ENCODE data around the gene SCAMP3.
"Not testable (repeated sequence)": the region's sequence is repeated elsewhere in the genome, so short reads cannot be mapped to it uniquely, and the experiment has no call there.

SCAMP3 gene

GRCh38 chr1:155254714-155255242, 7.4 kb downstream of the SCAMP3 start:
- Mint-ChIP-seq H3K36me3 (peaks cover 12% of the 10 kb centered on the region), H3K27ac (no peak overlapping the region), H3K4me3 (peak overlapping the region; percentile 90), H3K4me1 (peaks cover 35% of the 10 kb centered on the region), H3K9me3 (no peaks in the 10 kb centered on the region), H3K27me3 (no peaks in the 10 kb centered on the region)
- DNase-seq (ENCODE audit: low spot score in 2 of 2), result no peak
- ATAC-seq (ENCODE audit: low read depth), result no peak

GRCh38 chr1:155254228-155254713, 7.9 kb downstream of the SCAMP3 start:
- Mint-ChIP-seq H3K4me3 (peak overlapping the region; percentile 84), H3K27ac (peak overlapping the region; percentile 81), H3K27me3 (no peaks in the 10 kb centered on the region), H3K9me3 (no peaks in the 10 kb centered on the region), H3K4me1 (peaks cover 35% of the 10 kb centered on the region), H3K36me3 (peaks cover 12% of the 10 kb centered on the region)
- ATAC-seq (ENCODE audit: low read depth) (no peak), DNase-seq (ENCODE audit: low spot score in 2 of 2) (no peak)

GRCh38 chr1:155253797-155254196, 8.4 kb downstream of the SCAMP3 start:
- DNase-seq (ENCODE audit: low spot score in 2 of 2) (no peak), ATAC-seq (ENCODE audit: low read depth) (no peak)
- Mint-ChIP-seq H3K36me3 (peaks cover 12% of the 10 kb centered on the region), H3K9me3 (no peaks in the 10 kb centered on the region), H3K4me1 (peaks cover 35% of the 10 kb centered on the region), H3K27me3 (no peaks in the 10 kb centered on the region), H3K27ac (peak overlapping the region; percentile 81), H3K4me3 (peak overlapping the region; percentile 84)

- peak overlapping the region; percentile 81 for H3K27ac Mint-ChIP-seq
These were observed 9.0 kb downstream of the SCAMP3 start for GRCh38 chr1:155253208-155253607.

GRCh38 chr1:155251566-155251965, 10.6 kb downstream of the SCAMP3 start:
- ATAC-seq (ENCODE audit: low read depth) (no peak), DNase-seq (ENCODE audit: low spot score in 2 of 2) (no peak)
- Mint-ChIP-seq H3K4me1 (peaks cover 29% of the 10 kb centered on the region), H3K9me3 (no peaks in the 10 kb centered on the region), H3K4me3 (no peak overlapping the region), H3K36me3 (no peaks in the 10 kb centered on the region), H3K27me3 (no peaks in the 10 kb centered on the region), H3K27ac (no peak overlapping the region)

More at GRCh38 chr1:155253208-155253607, 9.0 kb downstream of the SCAMP3 start:
- Mint-ChIP-seq H3K4me1 (peaks cover 35% of the 10 kb centered on the region), H3K36me3 (peaks cover 9% of the 10 kb centered on the region), H3K4me3 (peak overlapping the region; percentile 84), H3K27me3 (no peaks in the 10 kb centered on the region), H3K9me3 (no peaks in the 10 kb centered on the region)
- DNase-seq (ENCODE audit: low spot score in 2 of 2), result no peak
- no peak for ATAC-seq (ENCODE audit: low read depth)

- peak overlapping the region; percentile 61 for H3K4me3 Mint-ChIP-seq
- DNase-seq (ENCODE audit: low spot score in 2 of 2) (peak; percentile 98), ATAC-seq (ENCODE audit: low read depth) (peak; percentile 94)
- no peaks in the 10 kb centered on the region for H3K27me3 Mint-ChIP-seq
- no peak overlapping the region for H3K27ac Mint-ChIP-seq
- peaks cover 28% of the 10 kb centered on the region for H3K4me1 Mint-ChIP-seq
- no peaks in the 10 kb centered on the region for H3K9me3 Mint-ChIP-seq
- no peaks in the 10 kb centered on the region for H3K36me3 Mint-ChIP-seq
These were observed 11.3 kb downstream of the SCAMP3 start for GRCh38 chr1:155250633-155251449.

GRCh38 chr1:155250246-155250632, 11.9 kb downstream of the SCAMP3 start:
- Mint-ChIP-seq H3K9me3 (no peaks in the 10 kb centered on the region), H3K4me1 (peaks cover 24% of the 10 kb centered on the region), H3K36me3 (no peaks in the 10 kb centered on the region), H3K27me3 (no peaks in the 10 kb centered on the region), H3K4me3 (peak overlapping the region; percentile 80), H3K27ac (no peak overlapping the region)
- ATAC-seq (ENCODE audit: low read depth), result peak; percentile 13
- DNase-seq (ENCODE audit: low spot score in 2 of 2), result peak in 1 of 2 donors; percentile 28

GRCh38 chr1:155247667-155248553, 14.2 kb downstream of the SCAMP3 start:
- Mint-ChIP-seq H3K4me1 (peaks cover 16% of the 10 kb centered on the region), H3K27ac (no peak overlapping the region), H3K27me3 (no peaks in the 10 kb centered on the region), H3K9me3 (no peaks in the 10 kb centered on the region), H3K36me3 (no peaks in the 10 kb centered on the region), H3K4me3 (no peak overlapping the region)
- ATAC-seq (ENCODE audit: low read depth), result no peak
- no peak for DNase-seq (ENCODE audit: low spot score in 2 of 2)

GRCh38 chr1:155246796-155247195, 15.4 kb downstream of the SCAMP3 start:
- H3K9me3 Mint-ChIP-seq; ATAC-seq (ENCODE audit: low read depth); H3K27ac Mint-ChIP-seq; H3K36me3 Mint-ChIP-seq; H3K27me3 Mint-ChIP-seq; DNase-seq (ENCODE audit: low spot score in 2 of 2); H3K4me3 Mint-ChIP-seq: not testable (repeated sequence)
- peaks cover 16% of the 10 kb centered on the region for H3K4me1 Mint-ChIP-seq

GRCh38 chr1:155245163-155245524, 17.0 kb downstream of the SCAMP3 start:
- Mint-ChIP-seq H3K27me3 (no peaks in the 10 kb centered on the region), H3K9me3 (no peaks in the 10 kb centered on the region), H3K4me1 (peaks cover 25% of the 10 kb centered on the region), H3K4me3 (peak overlapping the region; percentile 81), H3K36me3 (no peaks in the 10 kb centered on the region), H3K27ac (peak overlapping the region; percentile 92)
- no peak for DNase-seq (ENCODE audit: low spot score in 2 of 2)
- ATAC-seq (ENCODE audit: low read depth), result no peak

- Mint-ChIP-seq H3K4me3 (peak overlapping the region; percentile 81), H3K4me1 (peaks cover 23% of the 10 kb centered on the region), H3K9me3 (no peaks in the 10 kb centered on the region), H3K27me3 (no peaks in the 10 kb centered on the region), H3K27ac (peak overlapping the region; percentile 92), H3K36me3 (no peaks in the 10 kb centered on the region)
- DNase-seq (ENCODE audit: low spot score in 2 of 2), result peak; percentile 84 to 89
- peak; percentile 91 for ATAC-seq (ENCODE audit: low read depth)
These were observed 17.6 kb downstream of the SCAMP3 start for GRCh38 chr1:155244368-155245162.

- ATAC-seq (ENCODE audit: low read depth) (no peak), DNase-seq (ENCODE audit: low spot score in 2 of 2) (no peak)
- peak overlapping the region; percentile 92 for H3K27ac Mint-ChIP-seq
- peaks cover 25% of the 10 kb centered on the region for H3K4me1 Mint-ChIP-seq
- no peaks in the 10 kb centered on the region for H3K9me3 Mint-ChIP-seq
- H3K4me3 Mint-ChIP-seq, result peak overlapping the region; percentile 81
- H3K36me3 Mint-ChIP-seq, result peaks cover 5% of the 10 kb centered on the region
- no peaks in the 10 kb centered on the region for H3K27me3 Mint-ChIP-seq
These were observed 19.3 kb downstream of the SCAMP3 start for GRCh38 chr1:155242805-155243358.

- H3K36me3 Mint-ChIP-seq, result peaks cover 8% of the 10 kb centered on the region
- H3K27me3 Mint-ChIP-seq, result no peaks in the 10 kb centered on the region
- no peak overlapping the region for H3K4me3 Mint-ChIP-seq
- DNase-seq (ENCODE audit: low spot score in 2 of 2), result no peak
- no peak overlapping the region for H3K27ac Mint-ChIP-seq
- ATAC-seq (ENCODE audit: low read depth), result no peak
- H3K9me3 Mint-ChIP-seq, result no peaks in the 10 kb centered on the region
- H3K4me1 Mint-ChIP-seq, result peaks cover 25% of the 10 kb centered on the region
These were observed 20.3 kb downstream of the SCAMP3 start for GRCh38 chr1:155241841-155242264.

All from memory B cell (primary cell).